Measurements from ENCODE around the gene IL1RAPL1.

GRCh38 chrX:28752330-28752729 is 165.1 kb downstream of the IL1RAPL1 start:
- TF ChIP-seq CTCF (IDR thresholded peaks at IDR 0.05; ENCODE audit: extremely low read depth in 1 of 2, insufficient read depth in 1 of 2, low read depth in 1 of 2, low read length in 2 of 2) (no peak), MAX (IDR thresholded peaks at IDR 0.05; ENCODE audit: insufficient read depth, insufficient read length) (no peak), POLR2A (IDR thresholded peaks at IDR 0.05; ENCODE audit: low read depth, low read length) (no peak), EZH2 (IDR thresholded peaks at IDR 0.05; ENCODE audit: borderline replicate concordance, low read depth, low read length, severe bottlenecking) (no peak), POLR2AphosphoS5 (IDR thresholded peaks at IDR 0.05; ENCODE audit: insufficient read depth, low read depth, low read length) (no peak), GATA2 (IDR thresholded peaks at IDR 0.05; ENCODE audit: insufficient read depth, insufficient read length, low read depth, low read length) (no peak), JUN (IDR thresholded peaks at IDR 0.05; ENCODE audit: borderline replicate concordance, insufficient read depth, insufficient read length, low read depth) (no peak), MYC (IDR thresholded peaks at IDR 0.05; ENCODE audit: low read depth, low read length) (no peak), FOS (IDR thresholded peaks at IDR 0.05; ENCODE audit: borderline replicate concordance, insufficient read depth, low read length) (no peak)

Measured in endothelial cell of umbilical vein (primary cell).